Esophagus muscularis mucosa (tissue), 4 donors: ENCODE results near the gene OAS3.

Experiments
- EP300 ChIP-seq: sonication (generic); formaldehyde crosslinking; IDR thresholded peaks from one replicate; pipeline ENCODE4 v1.6.1; 2017; ENCODE audit warnings: antibody characterized with exemption
- POLR2A ChIP-seq: fragments of 450-650 bp; IDR thresholded peaks from one replicate; pipeline ENCODE4 v1.6.1; 2017; ENCODE audit warnings: antibody characterized with exemption, moderate library complexity, mild to moderate bottlenecking, low read depth
- POLR2AphosphoS5 ChIP-seq, 2 donors: sonication (generic); formaldehyde crosslinking; IDR thresholded peaks; one replicate each; pipeline ENCODE4 v1.6.1; 2017; ENCODE audit warnings: antibody characterized with exemption in 2 of 2
- TF ChIP-seq, protein P1 (sequence below), 3 experiments: fragments of 200-600 bp in 2 of 3; fragments of 450-650 bp in 1 of 3; sonication (generic) in 2 of 3; IDR thresholded peaks; one replicate each; pipeline ENCODE4 v1.5.1; 2017 to 2019; ENCODE audit warnings: antibody characterized with exemption in 3 of 3, mild to moderate bottlenecking in 2 of 3, moderate library complexity in 1 of 3

DNA sequence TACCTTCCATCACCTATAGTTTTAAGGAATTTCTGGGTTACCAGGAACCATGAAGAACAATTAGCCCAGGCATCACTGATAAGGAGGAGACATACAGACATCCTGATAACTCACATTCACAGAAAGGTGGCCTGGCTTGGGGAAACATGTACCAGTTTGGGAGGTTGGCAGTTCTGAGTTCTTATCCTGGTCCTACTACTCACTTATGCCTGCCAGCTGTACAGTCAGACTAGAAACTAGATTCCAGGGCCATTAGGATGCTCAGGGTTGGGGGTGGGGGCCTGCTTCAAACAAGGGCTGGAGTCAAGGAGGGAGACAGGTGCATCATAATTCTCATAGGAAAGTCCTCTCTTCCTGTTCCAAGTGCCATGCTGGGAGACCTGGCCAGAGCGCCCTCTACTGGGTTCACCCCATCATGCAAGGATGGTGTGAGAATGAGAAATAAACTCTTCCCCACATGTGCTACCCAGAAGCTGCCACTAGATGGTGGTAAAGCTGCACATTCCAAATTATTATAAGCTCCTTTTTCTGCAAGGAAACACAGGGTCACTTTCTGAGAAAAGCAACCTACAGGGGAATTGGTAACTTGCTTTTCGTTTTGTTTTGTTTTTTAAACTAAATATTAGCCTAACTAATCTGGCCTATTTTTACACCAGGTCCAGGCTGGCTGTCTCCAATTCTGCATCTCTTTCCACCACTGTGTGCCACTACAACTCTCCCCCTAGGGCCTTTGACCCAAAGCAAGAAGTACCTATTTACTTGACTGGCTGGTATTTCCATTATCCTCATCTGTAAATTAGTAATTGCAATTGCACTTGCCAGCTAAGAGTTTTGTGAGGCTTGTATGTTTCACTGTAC is 54.5 kb downstream of the OAS3 start:
- TF ChIP-seq, protein P1, sequence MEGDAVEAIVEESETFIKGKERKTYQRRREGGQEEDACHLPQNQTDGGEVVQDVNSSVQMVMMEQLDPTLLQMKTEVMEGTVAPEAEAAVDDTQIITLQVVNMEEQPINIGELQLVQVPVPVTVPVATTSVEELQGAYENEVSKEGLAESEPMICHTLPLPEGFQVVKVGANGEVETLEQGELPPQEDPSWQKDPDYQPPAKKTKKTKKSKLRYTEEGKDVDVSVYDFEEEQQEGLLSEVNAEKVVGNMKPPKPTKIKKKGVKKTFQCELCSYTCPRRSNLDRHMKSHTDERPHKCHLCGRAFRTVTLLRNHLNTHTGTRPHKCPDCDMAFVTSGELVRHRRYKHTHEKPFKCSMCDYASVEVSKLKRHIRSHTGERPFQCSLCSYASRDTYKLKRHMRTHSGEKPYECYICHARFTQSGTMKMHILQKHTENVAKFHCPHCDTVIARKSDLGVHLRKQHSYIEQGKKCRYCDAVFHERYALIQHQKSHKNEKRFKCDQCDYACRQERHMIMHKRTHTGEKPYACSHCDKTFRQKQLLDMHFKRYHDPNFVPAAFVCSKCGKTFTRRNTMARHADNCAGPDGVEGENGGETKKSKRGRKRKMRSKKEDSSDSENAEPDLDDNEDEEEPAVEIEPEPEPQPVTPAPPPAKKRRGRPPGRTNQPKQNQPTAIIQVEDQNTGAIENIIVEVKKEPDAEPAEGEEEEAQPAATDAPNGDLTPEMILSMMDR (IDR thresholded peaks at IDR 0.05): peak; percentile 47 to 88 (median 59)
- TF ChIP-seq POLR2A (no peak), EP300 (no peak), POLR2AphosphoS5 (IDR thresholded peaks at IDR 0.05) (no peak)
